HG03039 (cell line): ENCODE measurements around the gene RSBN1L.

ENCODE experiments used
- ATAC-seq: cut with Tn5 transposase; IDR thresholded peaks from one replicate; pipeline ENCODE4 v1.9.1; 2021; ENCODE audit warnings: mild to moderate bottlenecking, moderate library complexity; ENCODE audit not compliant: unreplicated experiment

Gene RSBN1L

DNA sequence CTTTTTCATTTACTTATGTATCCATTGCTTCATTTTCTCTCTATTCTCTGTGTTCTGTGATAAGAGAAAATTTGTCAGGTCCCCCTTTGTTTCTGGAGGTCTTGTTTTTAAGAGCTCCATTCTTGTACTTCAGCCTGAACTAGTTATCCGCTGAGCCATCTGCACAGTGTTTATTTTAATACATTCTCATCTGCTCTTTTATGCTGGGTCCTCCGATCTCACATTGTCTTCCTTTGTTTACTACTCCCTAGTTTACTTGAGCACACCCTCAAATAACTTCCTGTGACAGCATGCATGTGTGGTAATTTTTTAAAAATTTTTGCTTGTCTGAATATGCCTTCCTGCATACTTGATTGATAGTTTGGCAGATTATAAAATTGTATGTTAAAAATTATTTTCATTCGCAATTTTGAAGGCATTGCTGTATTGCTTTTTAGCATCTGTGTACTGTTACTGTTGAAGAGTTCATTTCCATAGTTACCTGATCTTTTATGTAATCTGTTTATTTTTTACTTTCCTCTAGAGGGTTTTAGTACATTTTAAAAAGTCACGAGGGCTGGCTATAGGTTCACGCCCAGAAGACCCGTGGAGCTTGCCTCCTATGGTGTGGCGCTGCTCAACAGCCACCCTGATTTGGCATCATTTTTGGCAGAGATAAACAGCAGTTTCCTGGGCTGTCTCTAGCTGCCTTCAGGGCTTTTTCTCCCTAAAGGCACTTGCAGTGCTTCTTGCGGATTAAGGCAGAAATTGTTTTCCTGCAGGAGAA, 31.9 kb downstream of the RSBN1L start:
- no peak for ATAC-seq

GRCh38 chr7:77729574-77730348, 33.5 kb downstream of the RSBN1L start:
- no peak for ATAC-seq

DNA sequence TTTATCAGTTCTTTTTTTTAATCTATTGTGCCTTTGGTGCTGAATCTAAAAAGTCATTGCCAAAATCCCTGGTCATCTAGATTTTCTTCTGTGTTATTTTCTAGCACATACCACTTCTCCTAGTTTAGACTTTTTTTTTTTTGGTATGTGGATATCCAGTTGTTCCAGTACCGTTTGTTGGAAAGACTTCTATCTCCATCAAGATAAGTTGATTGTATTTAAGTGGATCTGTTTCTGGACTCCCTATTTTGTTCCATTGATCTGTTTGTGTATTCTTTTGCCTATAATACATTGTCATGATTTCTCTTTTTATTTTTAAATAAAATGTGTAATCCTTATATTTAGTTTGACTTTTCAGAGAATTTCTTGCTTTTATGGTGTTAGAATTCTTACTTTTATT, 35.5 kb downstream of the RSBN1L start:
- no peak for ATAC-seq

GRCh38 chr7:77734659-77735421, 38.6 kb downstream of the RSBN1L start:
- ATAC-seq = no peak

DNA sequence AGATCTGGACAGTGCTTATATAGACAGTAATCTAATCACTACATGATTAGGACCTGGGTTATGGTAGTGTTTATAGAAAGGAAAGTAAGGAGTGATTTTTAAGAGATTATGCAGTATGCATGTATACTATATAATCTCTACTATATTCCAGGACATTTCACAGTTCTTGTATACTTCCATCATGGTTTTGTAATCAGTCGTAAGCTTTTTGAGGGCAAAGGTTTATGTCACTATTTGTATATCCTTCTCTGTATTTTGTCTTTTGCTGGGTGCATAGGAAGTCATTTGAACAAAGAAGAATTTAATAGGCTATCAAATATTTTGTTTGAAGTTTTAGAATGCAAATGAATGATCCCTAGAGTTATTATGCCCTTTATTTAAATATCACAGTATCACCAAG, 39.2 kb downstream of the RSBN1L start:
- ATAC-seq = no peak

DNA sequence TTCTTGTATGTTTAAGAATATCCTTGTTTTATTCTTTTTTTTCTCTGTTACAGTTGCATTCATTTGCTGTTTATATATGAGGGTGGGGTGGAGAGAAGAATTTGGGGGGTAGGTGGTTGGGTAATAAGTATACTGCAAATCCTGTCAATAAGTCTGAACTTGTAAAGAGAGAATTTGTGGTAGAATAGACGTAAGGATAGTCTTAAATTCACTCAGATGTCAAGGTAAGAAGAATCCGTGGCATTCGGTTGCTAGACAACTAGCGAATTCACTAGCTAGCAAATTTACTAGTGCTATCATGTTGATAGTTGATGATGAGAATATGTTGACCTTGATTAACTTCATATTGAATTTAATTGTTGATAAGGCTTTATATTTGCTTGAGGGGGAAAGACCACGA, 40.7 kb downstream of the RSBN1L start:
- no peak for ATAC-seq

DNA sequence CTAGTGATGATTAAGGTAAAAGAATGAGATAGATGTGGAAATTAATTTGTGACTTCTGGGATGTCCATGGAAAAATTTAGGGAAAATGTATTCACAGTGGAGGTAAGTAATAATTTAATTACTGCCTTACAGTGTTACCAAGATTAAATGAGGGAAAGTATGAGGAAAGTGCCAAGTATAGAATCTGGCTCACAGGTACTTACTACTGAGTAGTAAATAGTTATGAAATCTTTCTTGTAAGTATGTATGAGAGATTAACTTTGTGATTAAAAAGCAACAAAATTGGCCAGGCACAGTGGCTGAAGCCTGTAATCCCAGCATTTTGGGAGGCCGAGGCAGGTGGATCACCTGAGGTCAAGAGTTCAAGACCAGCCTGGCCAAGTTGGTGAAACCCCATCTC, 42.1 kb downstream of the RSBN1L start:
- ATAC-seq = no peak

DNA sequence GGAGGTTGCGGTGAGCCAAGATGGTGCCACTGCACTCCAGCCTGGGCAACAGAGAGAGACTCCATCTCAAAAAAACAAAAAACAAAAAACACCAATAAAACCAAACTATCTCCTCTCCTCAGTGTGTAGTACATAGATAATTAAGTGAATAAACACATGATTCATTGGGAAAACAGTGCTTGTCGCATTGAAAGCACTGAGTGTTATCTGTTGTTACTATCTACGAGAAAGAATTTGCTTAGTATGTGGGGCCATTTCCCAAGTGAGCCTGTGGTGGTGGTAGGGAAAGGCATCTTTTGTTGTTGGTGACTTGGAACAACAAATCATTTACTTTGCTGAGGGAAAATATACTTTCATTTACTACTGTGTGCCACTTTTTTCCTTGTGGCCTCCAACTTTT, 42.6 kb downstream of the RSBN1L start:
- ATAC-seq = no peak

- ATAC-seq = no peak
Observed at GRCh38 chr7:77740257-77740656, 44.0 kb downstream of the RSBN1L start.

DNA sequence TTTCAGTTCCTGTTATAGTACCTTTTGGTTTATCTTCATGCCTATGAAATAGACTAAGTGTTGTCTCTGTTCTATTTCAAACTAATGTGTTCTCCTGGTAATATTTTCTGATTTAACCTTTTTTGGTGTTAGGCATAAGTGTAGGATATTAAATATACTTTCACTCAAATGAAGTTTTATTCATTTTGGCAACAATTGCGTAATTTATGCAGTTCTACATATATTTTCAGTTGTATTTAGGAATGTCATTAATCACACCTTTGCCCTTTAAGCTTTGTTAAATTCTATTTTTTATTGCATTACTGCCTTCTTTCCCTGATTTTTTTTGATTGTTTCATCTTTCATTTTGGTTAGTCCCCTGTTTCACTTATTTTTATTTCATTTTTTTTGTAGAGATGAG, 47.3 kb downstream of the RSBN1L start:
- ATAC-seq = no peak

- no peak for ATAC-seq
Observed at GRCh38 chr7:77745746-77746145, 49.5 kb downstream of the RSBN1L start.

DNA sequence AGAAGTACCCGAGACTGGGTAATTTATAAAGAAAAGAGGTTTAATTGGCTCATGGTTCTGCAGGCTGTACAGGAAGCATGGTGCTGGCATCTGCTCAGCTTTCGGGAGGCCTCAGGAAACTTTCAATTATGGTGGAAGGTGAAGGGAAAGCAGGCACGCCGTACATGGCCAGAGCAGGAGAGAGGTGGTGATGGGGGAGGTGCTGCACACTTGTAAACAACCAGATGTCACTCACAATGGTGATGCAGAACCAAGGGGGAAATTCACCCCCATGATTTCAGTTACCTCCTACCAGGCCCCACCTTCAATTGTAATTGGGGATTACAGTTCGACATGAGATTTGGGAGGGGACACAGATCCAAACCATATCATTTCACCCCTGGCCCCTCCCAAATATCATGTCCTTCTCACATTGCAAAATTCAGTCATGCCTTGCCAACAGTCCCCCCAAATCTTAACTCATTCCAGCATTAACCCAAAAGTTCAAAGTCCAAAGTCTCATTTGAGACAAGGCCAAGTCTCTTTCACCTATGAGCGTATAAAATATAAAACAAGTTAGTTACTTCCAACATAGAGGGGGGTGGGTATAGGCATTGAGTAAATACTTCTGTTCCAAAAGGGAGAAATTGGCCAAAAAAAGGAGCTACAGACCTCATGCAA, 50.0 kb downstream of the RSBN1L start:
- no peak for ATAC-seq

- no peak for ATAC-seq
Observed at GRCh38 chr7:77746824-77747165, 50.5 kb downstream of the RSBN1L start.

- ATAC-seq = no peak
Observed at GRCh38 chr7:77747178-77747577, 50.9 kb downstream of the RSBN1L start.

DNA sequence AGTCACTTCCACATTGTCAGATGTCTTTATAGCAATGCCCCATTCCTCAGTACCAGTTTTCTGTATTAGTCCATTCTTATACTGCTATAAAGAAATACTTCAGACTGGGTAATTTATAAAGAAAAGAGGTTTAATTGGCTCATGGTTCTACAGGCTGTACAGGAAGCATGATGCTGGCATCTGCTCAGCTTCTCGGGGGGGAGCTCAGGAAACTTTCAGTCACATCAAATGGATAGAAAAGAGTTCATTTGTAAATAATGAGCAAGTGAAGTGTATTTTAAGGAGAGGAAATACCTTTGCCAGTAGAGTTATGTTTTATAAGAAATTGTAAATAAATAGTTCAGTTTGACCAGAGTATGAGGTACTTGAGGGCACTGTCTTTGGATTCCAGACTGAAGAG, 51.5 kb downstream of the RSBN1L start:
- no peak for ATAC-seq

GRCh38 chr7:77752016-77752415, 55.8 kb downstream of the RSBN1L start:
- ATAC-seq = no peak

DNA sequence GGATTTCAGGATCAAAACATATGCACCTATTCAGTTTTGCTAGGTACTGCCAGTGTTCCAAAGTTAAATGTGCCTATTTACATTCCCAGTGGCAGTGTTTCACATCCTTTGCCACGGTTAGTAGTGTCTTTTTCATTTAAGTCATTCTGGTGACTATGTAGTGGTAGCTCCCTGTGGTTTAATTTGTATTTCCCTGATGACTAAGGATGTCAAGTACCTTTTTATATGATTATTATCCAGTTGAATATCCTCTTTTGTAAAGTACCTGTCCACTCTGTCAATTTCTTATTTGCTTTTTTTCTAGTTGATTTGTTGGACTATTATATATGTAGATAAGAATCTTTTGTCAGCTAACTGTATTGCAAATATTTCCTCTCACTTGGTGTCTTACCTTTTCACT, 56.9 kb downstream of the RSBN1L start:
- no peak for ATAC-seq

DNA sequence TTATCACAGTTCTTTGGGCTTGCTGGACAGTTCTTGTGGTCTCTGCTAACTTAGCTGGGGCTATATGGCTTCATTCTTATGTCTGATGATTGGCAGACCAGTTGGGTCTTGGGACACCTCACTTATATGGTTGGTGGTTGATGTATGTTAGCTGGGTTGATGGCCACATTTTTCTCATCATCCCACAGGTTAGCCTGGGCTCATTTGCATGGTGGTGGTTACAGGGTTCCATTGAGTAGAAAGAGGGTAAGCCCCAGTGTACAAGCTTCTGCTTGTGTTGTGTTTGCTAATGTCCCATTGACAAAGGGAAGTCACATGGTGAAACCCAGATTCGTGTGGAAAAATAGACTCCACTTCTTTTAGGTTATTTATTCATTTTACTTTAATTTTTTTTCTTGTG, 61.3 kb downstream of the RSBN1L start:
- peak; percentile 85 for ATAC-seq

DNA sequence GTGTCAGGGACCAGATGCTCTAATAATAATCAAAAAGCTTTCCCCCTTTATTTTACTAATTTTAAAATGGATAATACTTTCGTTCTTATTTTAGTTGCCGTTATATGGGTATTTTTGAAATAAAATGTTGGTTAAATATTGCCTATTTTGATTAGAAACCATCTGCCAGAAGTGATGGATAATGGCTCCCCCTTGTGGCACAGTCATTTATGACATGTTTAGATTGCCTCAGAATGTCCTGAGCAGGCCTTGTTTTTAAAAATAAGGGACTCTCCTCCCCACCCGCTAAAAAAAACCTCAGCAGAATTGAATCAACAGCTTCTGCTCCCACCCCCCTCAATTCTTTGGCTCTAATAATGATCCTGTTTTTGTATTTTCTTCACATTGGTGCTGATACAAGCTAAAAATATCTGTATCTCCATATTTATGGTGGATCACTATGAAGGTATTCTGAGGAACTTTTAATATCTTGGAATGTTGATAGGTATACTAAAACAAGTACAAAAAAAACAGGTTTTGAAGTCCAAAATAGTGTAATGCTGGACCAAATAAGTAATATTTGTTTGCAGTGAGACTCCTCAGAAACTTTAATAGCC, 63.1 kb downstream of the RSBN1L start:
- ATAC-seq = no peak

GRCh38 chr7:77760809-77761453, 64.7 kb downstream of the RSBN1L start:
- no peak for ATAC-seq
